Stimulated activated CD4-positive, alpha-beta T cell treated with anti-CD3 and anti-CD28 coated beads, Interleukin-15, amount 100 ng/mL, for 48 hours (primary cell): Measurements from ENCODE around the gene BARHL1.

Experiments
- DNase-seq, 2 donors: peaks; one replicate each; pipeline ENCODE4 v3.0.0-alpha.2; 2020; ENCODE audit warnings: low read depth in 2 of 2

The BARHL1 gene

GRCh38 chr9:132614324-132614723 lies 31.9 kb downstream of the BARHL1 start:
- DNase-seq, result no peak

- DNase-seq, result no peak
These were observed 33.4 kb downstream of the BARHL1 start for GRCh38 chr9:132615774-132616173.

GRCh38 chr9:132616725-132617124 lies 34.3 kb downstream of the BARHL1 start:
- no peak for DNase-seq

- DNase-seq, result no peak
These were observed 39.8 kb downstream of the BARHL1 start for GRCh38 chr9:132622159-132622558.

GRCh38 chr9:132626285-132626684 lies 43.9 kb downstream of the BARHL1 start:
- no peak for DNase-seq

- DNase-seq, result no peak
These were observed 44.7 kb downstream of the BARHL1 start for GRCh38 chr9:132627106-132627505.

- DNase-seq, result no peak
These were observed 45.2 kb downstream of the BARHL1 start for GRCh38 chr9:132627594-132627993.

- DNase-seq, result no peak
These were observed 46.3 kb downstream of the BARHL1 start for GRCh38 chr9:132628746-132629145.

GRCh38 chr9:132630116-132630515 lies 47.7 kb downstream of the BARHL1 start:
- no peak for DNase-seq

GRCh38 chr9:132630811-132631210 lies 48.4 kb downstream of the BARHL1 start:
- DNase-seq, result no peak

- no peak for DNase-seq
These were observed 48.9 kb downstream of the BARHL1 start for GRCh38 chr9:132631280-132631679.

- DNase-seq, result no peak
These were observed 49.3 kb downstream of the BARHL1 start for GRCh38 chr9:132631685-132632084.

GRCh38 chr9:132632413-132633129 lies 50.2 kb downstream of the BARHL1 start:
- DNase-seq, result no peak

- no peak for DNase-seq
These were observed 51.9 kb downstream of the BARHL1 start for GRCh38 chr9:132634327-132634726.

GRCh38 chr9:132637351-132637750 lies 54.9 kb downstream of the BARHL1 start:
- DNase-seq, result no peak

GRCh38 chr9:132637801-132638200 lies 55.4 kb downstream of the BARHL1 start:
- DNase-seq, result no peak

- DNase-seq, result no peak
These were observed 55.8 kb downstream of the BARHL1 start for GRCh38 chr9:132638240-132638639.

GRCh38 chr9:132639322-132639721 lies 56.9 kb downstream of the BARHL1 start:
- no peak for DNase-seq
